ENCODE measurements around the gene SH3RF3.
A peak's percentile ranks its signal among the peaks of the same experiment; 100 is the strongest.

Gene SH3RF3

DNA sequence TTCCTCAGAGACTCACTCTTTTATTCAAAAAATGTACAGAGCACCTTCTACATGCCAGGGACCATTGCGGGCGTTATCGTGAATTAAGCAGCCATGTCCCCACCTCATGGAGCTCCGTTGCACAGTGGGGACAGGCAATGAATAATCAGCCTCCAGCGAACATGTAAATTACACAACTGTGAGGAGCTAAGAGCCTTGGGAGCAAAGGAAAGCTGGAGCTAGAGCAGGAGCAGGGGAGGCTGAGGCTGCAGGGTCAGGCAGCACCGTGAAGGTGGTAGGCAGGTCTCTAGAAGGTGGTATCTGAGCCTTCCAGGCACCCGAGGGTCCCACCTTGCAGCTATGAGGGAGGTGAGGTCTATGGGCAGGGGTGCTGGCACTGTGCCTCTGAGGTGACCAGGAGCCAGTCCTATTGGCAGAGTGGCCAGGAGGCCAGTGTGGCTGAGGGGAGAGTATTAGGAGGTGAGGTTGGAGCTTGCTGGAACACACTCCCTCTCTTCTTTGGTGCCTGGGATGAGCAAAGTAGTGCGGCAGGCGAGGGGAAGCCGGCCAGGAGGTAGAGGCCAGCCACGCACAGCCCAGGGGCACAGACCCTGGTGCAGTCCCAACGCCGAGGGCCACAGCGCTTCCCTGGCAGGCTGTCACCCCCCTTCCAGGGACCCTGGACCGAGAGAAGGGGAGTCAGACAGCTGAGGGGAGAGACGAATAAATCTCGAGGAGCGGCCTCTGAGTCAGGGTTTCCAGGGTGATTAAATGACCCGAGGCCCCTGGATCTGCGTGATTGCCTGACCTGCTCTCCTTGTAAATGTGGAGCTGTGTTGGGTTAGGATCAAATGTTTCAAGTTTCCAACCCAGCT is 317.5 kb downstream of the SH3RF3 start:
- no peak overlapping the region for H3K4me3 ChIP-seq (ENCODE audit: low read depth, low read length)
- TF ChIP-seq POLR2A (IDR thresholded peaks at IDR 0.05; ENCODE audit: extremely low read depth, insufficient read length) (no peak), MYC (IDR thresholded peaks at IDR 0.05; ENCODE audit: low read depth, low read length) (no peak)
- TF ChIP-seq, protein P1, sequence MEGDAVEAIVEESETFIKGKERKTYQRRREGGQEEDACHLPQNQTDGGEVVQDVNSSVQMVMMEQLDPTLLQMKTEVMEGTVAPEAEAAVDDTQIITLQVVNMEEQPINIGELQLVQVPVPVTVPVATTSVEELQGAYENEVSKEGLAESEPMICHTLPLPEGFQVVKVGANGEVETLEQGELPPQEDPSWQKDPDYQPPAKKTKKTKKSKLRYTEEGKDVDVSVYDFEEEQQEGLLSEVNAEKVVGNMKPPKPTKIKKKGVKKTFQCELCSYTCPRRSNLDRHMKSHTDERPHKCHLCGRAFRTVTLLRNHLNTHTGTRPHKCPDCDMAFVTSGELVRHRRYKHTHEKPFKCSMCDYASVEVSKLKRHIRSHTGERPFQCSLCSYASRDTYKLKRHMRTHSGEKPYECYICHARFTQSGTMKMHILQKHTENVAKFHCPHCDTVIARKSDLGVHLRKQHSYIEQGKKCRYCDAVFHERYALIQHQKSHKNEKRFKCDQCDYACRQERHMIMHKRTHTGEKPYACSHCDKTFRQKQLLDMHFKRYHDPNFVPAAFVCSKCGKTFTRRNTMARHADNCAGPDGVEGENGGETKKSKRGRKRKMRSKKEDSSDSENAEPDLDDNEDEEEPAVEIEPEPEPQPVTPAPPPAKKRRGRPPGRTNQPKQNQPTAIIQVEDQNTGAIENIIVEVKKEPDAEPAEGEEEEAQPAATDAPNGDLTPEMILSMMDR (IDR thresholded peaks at IDR 0.05; ENCODE audit: low read depth, low read length) = no peak
- TF ChIP-seq, protein P2, sequence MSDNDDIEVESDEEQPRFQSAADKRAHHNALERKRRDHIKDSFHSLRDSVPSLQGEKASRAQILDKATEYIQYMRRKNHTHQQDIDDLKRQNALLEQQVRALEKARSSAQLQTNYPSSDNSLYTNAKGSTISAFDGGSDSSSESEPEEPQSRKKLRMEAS (IDR thresholded peaks at IDR 0.05; ENCODE audit: low read depth, low read length) = no peak
- no peak for DNase-seq (ENCODE audit: low read depth)

DNA sequence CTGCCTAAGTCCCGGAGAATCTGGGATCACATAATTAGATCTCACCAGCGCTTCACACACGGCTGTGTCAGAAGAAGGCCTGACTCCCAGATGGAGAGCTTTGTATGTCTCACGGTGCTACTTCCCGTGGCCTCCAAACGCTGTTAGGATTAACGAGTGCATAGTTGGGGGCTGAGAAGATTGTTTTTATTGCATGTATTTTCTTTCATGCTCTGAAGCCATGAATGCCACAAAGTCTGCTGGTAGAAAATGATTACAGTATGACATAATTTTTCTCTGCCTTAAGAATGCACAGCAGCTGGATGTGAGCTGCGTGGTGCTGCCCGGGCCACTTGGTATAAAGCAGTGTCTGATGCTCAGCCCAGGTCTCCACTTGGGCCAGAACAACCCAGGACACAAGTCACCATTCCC is 318.3 kb downstream of the SH3RF3 start:
- no peak overlapping the region for H3K4me3 ChIP-seq (ENCODE audit: low read depth, low read length)
- TF ChIP-seq MYC (IDR thresholded peaks at IDR 0.05; ENCODE audit: low read depth, low read length) (no peak), POLR2A (IDR thresholded peaks at IDR 0.05; ENCODE audit: extremely low read depth, insufficient read length) (no peak)
- TF ChIP-seq, protein P1 (IDR thresholded peaks at IDR 0.05; ENCODE audit: low read depth, low read length) = no peak
- TF ChIP-seq, protein P2 (IDR thresholded peaks at IDR 0.05; ENCODE audit: low read depth, low read length) = no peak
- no peak for DNase-seq (ENCODE audit: low read depth)

DNA sequence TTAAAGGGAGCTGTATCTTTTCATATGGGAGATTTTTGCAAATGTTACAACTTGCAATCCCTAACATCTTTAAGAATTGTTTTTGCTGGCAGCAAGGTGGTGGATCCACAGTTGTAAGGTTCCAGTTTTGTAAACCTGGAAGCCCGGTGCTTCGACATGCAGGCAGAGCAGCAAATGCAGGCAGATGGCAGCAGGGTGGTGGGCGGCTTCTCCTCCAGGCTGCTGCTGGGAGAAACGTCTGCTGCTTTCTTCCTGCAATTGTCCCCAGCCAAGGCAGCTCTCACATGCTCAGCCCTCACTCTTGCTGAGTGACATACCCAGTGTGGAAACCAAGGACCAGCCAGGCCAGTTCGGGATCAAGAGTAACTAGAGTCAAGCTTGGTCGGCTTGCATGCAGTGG is 318.8 kb downstream of the SH3RF3 start:
- DNase-seq (ENCODE audit: low read depth) = no peak
- no peak overlapping the region for H3K4me3 ChIP-seq (ENCODE audit: low read depth, low read length)
- TF ChIP-seq MYC (IDR thresholded peaks at IDR 0.05; ENCODE audit: low read depth, low read length) = no peak
- TF ChIP-seq POLR2A (IDR thresholded peaks at IDR 0.05; ENCODE audit: extremely low read depth, insufficient read length) = no peak
- TF ChIP-seq, protein P2 (IDR thresholded peaks at IDR 0.05; ENCODE audit: low read depth, low read length) = no peak
- TF ChIP-seq, protein P1 (IDR thresholded peaks at IDR 0.05; ENCODE audit: low read depth, low read length) = no peak

DNA sequence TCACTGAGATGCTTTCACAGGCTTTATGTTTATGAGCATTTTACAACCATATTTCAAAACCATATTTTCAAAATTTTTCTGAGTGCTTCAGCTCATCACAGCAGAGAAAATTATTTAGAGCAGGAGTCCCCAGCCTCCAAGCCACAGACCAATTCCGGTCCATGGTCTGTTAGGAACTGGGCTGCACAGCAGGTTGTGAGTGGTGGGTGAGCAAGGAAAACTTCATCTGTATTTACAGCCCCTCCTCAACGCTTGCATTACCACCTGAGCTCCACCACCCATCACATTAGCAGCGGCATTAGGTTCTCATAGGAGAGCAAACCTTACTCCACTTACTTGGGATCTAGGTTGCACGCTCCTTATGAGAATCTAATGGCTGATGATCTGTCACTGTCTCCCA is 319.2 kb downstream of the SH3RF3 start:
- DNase-seq (ENCODE audit: low read depth) = no peak
- H3K4me3 ChIP-seq (ENCODE audit: low read depth, low read length) = no peak overlapping the region
- TF ChIP-seq, protein P1 (IDR thresholded peaks at IDR 0.05; ENCODE audit: low read depth, low read length) = no peak
- TF ChIP-seq, protein P2 (IDR thresholded peaks at IDR 0.05; ENCODE audit: low read depth, low read length) = no peak
- TF ChIP-seq MYC (IDR thresholded peaks at IDR 0.05; ENCODE audit: low read depth, low read length) (no peak), POLR2A (IDR thresholded peaks at IDR 0.05; ENCODE audit: extremely low read depth, insufficient read length) (no peak)

DNA sequence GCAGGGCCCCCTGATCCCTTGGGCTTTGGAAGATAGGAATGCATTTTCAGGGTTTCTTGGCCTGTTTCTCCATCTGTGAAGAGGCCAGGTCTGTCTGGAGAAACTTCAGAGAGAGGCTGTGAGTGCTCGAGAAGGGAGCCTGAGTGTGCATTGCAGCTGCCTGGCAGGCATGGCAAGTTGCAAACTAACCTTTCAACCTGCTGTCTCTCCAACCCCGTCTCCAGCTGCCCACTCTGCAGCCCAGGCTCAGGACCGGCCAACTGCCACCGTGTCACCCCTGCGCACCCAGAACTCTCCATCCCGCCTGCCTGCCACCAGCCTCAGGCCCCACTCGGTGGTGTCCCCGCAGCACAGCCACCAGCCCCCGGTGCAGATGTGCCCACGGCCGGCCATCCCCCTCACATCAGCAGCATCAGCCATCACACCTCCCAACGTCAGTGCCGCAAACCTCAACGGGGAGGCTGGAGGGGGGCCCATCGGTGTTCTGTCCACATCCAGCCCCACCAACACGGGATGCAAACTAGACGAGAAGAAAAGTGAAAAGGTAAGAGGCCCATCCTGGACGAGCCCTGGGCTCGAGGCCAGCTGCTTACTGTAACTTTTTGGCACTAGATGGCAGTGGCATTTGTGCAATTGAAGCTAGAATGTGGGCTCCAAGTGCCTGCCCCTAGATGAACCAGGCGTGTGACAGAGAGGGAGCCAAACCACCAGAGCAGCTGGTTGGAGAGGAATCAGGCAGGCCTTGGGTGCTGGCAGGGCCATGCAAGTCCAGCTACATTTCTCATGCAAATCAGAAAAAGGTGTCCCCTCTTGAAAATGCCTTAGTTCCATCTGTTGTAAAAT is 320.2 kb downstream of the SH3RF3 start:
- TF ChIP-seq, protein P1 (IDR thresholded peaks at IDR 0.05; ENCODE audit: low read depth, low read length) = no peak
- TF ChIP-seq MYC (IDR thresholded peaks at IDR 0.05; ENCODE audit: low read depth, low read length) (no peak), POLR2A (IDR thresholded peaks at IDR 0.05; ENCODE audit: extremely low read depth, insufficient read length) (no peak)
- TF ChIP-seq, protein P2 (IDR thresholded peaks at IDR 0.05; ENCODE audit: low read depth, low read length) = no peak
- peak; percentile 63 for DNase-seq (ENCODE audit: low read depth)
- no peak overlapping the region for H3K4me3 ChIP-seq (ENCODE audit: low read depth, low read length)

Data from NB4 (cell line).